Stimulated activated CD4-positive, alpha-beta T cell treated with anti-CD3 and anti-CD28 coated beads, Interleukin-2, amount 100 ng/mL, for 48 hours (primary cell): ENCODE data around the gene HAGH.

ENCODE experiments used
- DNase-seq, 2 donors: peaks; one replicate each; pipeline ENCODE4 v3.0.0-alpha.2; 2020

Gene HAGH

DNA sequence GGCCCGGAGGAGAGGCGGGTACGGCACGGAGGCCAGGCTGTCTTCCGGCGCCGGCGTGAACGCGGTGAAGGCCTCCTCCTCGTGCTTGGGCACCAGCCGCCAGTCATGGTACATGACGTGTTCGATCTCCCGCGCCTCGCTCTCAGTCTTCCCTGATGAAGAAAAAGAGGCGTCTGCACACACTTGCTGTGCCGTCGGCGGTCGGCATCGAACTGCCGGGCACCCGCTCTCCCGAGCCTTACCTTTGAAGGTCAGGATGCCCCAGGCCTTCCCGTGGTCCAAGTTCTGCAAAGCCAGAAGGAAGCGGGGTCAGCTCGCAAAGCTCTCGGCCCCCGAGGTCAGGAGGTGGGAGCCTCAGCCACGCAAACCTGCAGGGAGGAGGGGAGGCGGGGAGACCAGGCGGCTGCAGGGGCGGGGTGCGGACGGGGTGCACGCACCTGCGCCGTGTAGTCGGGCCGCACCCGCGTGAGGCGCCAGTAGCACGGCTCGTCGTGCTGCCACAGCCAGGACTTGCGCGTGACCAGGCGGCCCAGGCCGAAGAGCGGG, 54.2 kb downstream of the HAGH start, which contains the start of gene EME2:
Gene EME2 (plus strand): TSS at position 449 of the 546 bp plus-strand sequence. CDS start 418 bp downstream, outside the sequence.
- peak; percentile 40 to 50 for DNase-seq

- no peak for DNase-seq
Observed at GRCh38 chr16:1771864-1772361, 54.7 kb downstream of the HAGH start.

DNA sequence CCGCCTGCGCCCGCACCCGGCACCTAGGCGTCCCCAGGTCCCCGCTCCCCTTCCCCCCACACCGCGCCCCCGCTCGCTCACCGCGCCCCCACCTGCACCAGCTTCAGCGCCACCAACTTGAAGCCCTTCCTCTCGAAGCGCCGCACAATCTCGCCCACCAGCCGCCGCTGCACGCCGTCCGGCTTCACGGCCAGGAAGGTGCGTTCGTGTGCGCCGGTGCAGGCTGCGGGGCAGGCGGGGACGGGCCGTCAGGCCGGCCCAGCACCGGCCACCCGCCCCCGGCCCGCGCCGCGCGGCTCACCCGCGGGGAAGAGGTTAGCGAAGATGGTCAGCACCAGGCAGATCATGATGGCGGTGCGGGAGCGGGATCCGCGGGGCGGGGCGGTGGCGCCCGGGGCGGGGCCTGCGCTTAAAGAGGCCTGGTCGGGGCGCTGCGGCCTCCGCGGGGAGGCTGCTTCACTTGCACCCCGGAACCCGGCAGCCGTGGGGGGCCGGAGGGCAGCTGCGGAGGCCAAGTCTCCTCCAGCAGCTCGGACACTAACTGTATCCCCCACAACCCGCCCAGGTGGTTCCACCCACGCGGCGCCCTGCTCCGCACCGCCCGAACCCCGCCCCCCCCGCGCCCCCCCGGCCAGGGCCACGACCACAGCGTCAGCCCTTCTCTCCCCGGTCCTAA, 55.3 kb downstream of the HAGH start, which contains the start of gene NME3:
Gene NME3 (minus strand): TSS at position 356 of the 676 bp plus-strand sequence. CDS start 9 bp downstream, at position 347.
- peak; percentile 74 to 80 for DNase-seq

- peak; percentile 33 to 47 for DNase-seq
Observed at GRCh38 chr16:1770328-1771187, 56.1 kb downstream of the HAGH start.

DNA sequence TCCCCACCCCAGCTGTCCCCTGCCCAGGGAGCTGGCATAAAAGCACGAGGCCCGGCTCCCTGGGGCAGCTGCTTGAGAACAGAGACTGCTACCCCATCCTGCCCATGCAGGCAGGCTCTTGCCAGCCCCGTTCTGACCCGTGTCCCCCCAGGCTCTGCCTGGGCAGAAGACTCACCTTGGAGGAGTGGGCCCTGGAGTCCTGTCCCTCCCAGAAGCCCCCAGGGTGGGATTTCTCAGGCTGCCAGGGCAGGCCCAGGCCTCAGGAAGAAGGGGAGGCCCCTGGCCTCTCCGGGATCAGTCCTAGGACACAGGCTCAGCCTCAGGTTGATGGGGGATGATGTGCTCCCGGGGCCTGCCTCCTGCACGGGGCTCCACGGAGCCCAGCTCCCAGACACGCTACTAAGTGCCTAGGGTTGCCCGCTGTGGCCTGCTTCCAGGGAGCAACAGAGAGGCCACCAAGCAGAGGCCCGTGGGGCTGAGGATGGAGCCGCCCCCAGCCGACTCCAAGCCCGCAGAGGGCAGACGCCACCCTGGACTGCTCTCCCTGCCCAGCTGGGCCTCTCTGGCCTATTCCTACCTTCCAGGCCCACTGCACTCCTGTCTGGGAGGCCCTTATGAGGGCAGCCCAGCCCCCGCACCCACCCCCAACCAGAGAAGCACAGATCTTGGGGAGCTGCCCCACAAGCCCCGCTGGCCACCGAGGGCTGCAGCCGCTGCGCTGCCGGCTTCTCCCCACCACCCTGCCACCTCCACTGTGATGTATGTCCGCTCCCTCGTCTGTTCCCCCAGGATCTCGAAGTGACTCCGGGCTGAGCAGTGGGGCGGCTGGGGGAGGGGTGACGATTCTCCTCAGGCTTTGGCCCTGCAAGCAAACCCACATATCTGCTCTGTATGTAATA, 57.0 kb downstream of the HAGH start:
- DNase-seq, result no peak

DNA sequence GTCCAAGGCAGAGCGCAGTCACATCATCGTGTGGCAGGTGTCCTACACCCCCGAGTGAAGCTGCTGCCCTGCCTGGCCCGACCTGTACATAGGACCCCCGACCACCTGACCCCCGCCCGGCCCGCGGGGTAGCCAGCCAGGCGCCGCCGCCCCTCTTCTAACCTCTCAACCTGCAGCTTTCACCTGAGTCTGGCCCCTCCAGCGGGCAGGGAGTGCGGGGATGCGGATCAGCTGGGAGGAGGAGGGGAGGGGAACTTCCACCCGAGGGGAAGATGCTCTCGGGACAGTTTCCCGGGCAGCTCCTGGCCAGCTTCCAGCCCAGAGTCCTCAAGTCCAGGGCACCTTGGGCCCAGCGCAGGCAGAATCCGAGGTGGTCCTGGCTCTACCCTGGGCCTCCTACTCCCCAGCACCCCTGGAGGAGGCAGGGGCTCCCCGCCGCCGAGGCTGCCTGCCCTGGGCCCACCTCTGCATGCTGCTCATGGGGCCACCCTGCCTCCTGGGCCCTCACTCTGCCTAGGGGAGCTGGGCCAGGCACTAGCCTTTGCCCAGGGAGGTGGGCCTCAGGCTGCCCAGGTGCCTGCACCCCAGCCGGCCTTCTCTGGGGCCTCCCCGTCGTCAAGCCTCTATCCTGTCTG, 57.7 kb downstream of the HAGH start:
- no peak for DNase-seq

- no peak for DNase-seq
Observed at GRCh38 chr16:1768061-1768766, 58.4 kb downstream of the HAGH start.

DNA sequence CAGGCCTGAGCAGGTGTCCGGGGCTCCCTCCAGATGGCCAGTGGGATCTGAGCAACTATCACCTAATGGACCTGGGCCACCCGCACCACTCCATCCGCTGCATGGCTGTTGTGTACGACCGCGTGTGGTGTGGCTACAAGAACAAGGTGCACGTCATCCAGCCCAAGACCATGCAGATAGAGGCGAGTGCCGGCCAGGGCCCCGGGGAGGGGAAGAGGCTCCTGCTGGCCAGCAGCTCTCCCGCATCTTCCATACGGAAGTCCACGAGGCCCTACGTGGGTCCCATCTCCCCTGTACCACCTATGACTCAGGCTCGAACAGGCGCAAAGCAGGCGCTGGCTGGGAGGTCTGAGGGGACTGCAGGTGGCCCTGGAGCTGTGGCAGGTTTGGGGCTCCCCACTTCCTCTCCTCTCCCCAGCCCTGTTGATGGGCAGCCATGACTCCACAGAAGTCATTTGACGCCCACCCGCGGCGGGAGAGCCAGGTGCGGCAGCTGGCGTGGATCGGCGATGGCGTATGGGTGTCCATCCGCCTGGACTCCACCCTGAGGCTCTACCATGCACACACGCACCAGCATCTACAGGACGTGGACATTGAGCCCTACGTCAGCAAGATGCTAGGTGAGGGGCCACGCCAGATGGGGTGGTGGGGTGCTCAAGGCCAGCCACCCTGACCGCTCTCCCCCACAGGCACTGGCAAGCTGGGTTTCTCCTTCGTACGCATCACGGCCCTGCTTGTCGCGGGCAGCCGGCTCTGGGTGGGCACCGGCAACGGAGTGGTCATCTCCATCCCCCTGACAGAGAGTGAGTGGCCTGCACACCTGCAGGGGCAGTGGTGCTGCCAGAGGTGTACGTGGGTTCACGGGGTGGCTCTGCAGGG, 59.3 kb downstream of the HAGH start:
- no peak for DNase-seq

DNA sequence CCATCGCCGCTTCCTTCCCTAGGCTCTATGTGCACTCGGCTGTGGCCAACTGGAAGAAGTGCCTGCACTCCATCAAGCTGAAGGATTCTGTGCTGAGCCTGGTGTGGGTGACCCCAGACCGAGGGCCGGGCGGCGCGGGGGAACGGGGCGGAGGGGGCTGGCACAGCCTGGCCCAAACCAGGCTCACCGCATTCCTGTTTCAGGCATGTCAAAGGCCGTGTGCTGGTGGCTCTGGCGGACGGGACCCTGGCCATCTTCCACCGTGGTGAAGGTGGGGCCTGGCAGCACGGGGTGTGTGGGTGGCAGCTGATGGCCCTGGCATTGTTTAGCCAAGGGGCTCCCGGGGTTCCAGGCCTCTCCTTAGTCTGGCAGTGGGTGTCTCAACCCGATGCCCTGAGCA, 59.9 kb downstream of the HAGH start:
- DNase-seq, result no peak

DNA sequence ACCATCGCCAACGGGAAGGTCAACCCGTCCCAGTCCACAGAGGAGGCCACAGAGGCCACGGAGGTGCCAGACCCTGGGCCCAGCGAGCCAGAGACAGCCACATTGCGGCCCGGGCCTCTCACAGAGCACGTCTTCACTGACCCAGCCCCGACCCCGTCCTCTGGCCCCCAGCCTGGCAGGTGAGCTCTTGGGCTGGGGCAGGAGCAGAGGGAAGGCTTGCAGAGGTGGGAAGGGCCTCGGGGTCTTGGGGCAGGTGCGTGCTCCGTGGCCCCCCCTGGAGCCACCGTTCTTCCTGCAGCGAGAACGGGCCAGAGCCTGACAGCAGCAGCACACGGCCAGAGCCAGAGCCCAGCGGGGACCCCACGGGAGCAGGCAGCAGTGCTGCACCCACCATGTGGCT, 60.4 kb downstream of the HAGH start:
- no peak for DNase-seq

- no peak for DNase-seq
Observed at GRCh38 chr16:1765826-1766225, 60.8 kb downstream of the HAGH start.

DNA sequence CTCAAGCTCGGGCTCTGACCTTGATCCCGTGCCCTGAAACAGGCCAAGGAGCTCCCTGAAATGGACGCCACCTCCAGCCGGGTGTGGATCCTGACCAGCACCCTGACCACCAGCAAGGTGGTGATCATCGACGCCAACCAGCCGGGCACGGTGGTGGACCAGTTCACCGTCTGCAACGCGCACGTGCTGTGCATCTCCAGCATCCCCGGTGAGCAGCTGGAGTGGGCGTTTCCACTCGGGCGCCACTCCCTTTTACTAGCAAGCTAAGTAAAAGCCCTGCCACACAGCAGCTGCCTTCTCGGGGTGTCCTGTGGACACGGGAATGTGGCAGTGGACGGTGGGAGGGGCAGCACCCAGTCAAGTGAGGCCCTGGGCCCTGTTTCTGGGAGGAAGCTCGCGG, 61.7 kb downstream of the HAGH start:
- DNase-seq, result no peak

DNA sequence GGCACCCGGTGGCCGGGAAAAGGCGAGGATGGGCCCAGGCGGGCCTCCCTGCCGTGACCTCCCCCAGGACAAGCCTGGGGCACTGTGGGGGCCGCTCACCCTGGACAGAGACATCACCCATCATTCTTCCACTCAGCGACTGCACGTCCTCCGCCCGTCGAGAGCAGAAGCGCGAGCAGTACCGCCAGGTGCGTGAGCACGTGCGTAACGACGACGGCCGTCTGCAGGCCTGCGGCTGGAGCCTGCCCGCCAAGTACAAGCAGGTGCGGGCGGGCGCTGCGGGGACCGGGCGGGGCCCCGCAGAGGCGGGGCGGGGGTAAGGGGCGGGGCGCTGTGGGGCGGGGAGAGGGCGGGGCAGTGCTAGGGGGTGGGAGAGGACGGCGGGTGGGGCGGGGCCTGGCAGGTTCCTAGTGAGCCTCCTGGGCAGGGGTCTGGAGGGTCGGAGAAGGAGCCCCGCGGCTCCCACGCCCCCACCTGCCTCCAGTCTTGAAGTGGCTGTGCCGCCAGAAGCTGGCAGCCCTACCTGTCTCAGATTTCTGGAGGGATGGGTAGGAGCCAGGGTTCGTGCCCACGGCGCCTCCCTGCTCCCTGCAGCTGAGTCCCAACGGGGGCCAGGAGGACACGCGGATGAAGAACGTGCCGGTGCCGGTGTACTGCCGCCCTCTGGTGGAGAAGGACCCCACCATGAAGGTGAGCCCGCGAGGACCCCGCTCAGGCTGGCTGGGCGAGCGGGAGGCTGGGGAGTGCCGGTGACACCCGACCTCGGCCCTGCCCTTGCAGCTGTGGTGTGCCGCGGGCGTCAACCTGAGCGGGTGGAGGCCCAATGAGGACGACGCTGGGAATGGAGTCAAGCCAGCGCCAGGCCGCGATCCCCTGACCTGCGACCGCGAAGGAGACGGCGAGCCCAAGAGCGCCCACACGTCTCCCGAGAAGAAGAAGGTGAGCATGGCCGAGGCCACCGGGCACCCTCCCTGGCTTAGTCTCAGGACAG, 62.8 kb downstream of the HAGH start:
- no peak for DNase-seq

- no peak for DNase-seq
Observed at GRCh38 chr16:1762879-1763520, 63.6 kb downstream of the HAGH start.

- no peak for DNase-seq
Observed at GRCh38 chr16:1762196-1762878, 64.3 kb downstream of the HAGH start.

DNA sequence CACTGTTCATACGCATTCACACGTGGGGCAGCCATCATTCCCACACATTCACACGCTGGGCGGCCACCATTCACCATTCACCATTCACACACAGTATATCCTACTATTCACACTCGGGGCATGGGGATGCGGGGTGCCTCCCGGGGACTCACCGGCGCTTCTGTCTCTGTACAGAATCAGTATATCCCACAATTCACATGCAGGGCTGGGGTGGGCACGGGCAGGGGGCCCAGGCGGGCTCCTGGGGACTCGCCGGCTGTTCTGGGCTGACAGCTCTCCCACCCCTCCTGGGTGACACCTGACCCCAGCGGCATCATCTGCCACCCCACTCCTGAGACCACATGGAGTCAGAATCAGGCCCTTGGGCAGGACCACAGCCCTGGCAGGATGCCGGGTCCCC, 64.9 kb downstream of the HAGH start:
- no peak for DNase-seq

- DNase-seq, result no peak
Observed at GRCh38 chr16:1760911-1761310, 65.7 kb downstream of the HAGH start.

GRCh38 chr16:1759511-1759910, 67.1 kb downstream of the HAGH start:
- no peak for DNase-seq
